HG03196 (cell line): ENCODE measurements around the gene HARS2.
"Not testable (repeated sequence)": the region's sequence is repeated elsewhere in the genome, so short reads cannot be mapped to it uniquely, and the experiment has no call there.

ENCODE experiments used
- ATAC-seq: cut with Tn5 transposase; IDR thresholded peaks from one replicate; pipeline ENCODE4 v1.9.1; 2021; ENCODE audit not compliant: unreplicated experiment

The HARS2 gene

GRCh38 chr5:140690941-140691924, at the start of gene HARS2, which contains the start of gene HARS1:
Gene HARS2 (plus strand): TSS chr5:140691455. CDS start chr5:140691649, 194 bp downstream.
Gene HARS1 (minus strand): TSS chr5:140691370. CDS start chr5:140691304, 66 bp downstream.
- peak; percentile 99 for ATAC-seq

GRCh38 chr5:140641716-140642115, 49.5 kb upstream of the HARS2 start:
- no peak for ATAC-seq

- ATAC-seq: no peak
These were observed 48.5 kb upstream of the HARS2 start for GRCh38 chr5:140642718-140643117.

- peak; percentile 27 for ATAC-seq
These were observed 44.2 kb upstream of the HARS2 start for GRCh38 chr5:140647042-140647419.

- ATAC-seq: no peak
These were observed 32.4 kb upstream of the HARS2 start for GRCh38 chr5:140658870-140659269.

GRCh38 chr5:140660371-140660770, 30.9 kb upstream of the HARS2 start:
- ATAC-seq: not testable (repeated sequence)

GRCh38 chr5:140664030-140664358, 27.3 kb upstream of the HARS2 start:
- no peak for ATAC-seq

GRCh38 chr5:140664359-140665119, 26.7 kb upstream of the HARS2 start, which contains the start of gene WDR55:
Gene WDR55 (plus strand): TSS chr5:140664904. CDS start chr5:140664913, 9 bp downstream.
- peak; percentile 97 for ATAC-seq

GRCh38 chr5:140671035-140671434, 20.2 kb upstream of the HARS2 start:
- not testable (repeated sequence) for ATAC-seq

- ATAC-seq: no peak
These were observed 19.7 kb upstream of the HARS2 start for GRCh38 chr5:140671472-140672125.

GRCh38 chr5:140672455-140673186, 18.6 kb upstream of the HARS2 start:
- no peak for ATAC-seq

- no peak for ATAC-seq
These were observed 17.9 kb upstream of the HARS2 start, which contains the start of gene DND1 for GRCh38 chr5:140673187-140673976. Gene DND1 (minus strand): TSS chr5:140673576. CDS start chr5:140673542, 34 bp downstream.

- no peak for ATAC-seq
These were observed 17.0 kb upstream of the HARS2 start for GRCh38 chr5:140674211-140674610.

- no peak for ATAC-seq
These were observed 16.6 kb upstream of the HARS2 start for GRCh38 chr5:140674629-140675028.

GRCh38 chr5:140677947-140678346, 13.3 kb upstream of the HARS2 start:
- no peak for ATAC-seq

- ATAC-seq: no peak
These were observed 12.3 kb upstream of the HARS2 start for GRCh38 chr5:140678993-140679392.

- ATAC-seq: no peak
These were observed 801 bp upstream of the HARS2 start for GRCh38 chr5:140690376-140690932.

- no peak for ATAC-seq
These were observed 3.0 kb downstream of the HARS2 start for GRCh38 chr5:140694276-140694675.

GRCh38 chr5:140696891-140697492, 5.7 kb downstream of the HARS2 start:
- ATAC-seq: no peak
